Ramos (cell line): ENCODE data around the gene SIX1.

Experiments
- in situ Hi-C: fragments of 300-500 bp; cut with MboI; formaldehyde crosslinking; loops from one replicate; pipeline ENCODE4 v1.14.3; 2022; ENCODE audit warnings: low sequenced_read_pairs; ENCODE audit not compliant: unreplicated experiment

Gene SIX1

GRCh38 chr14:60648934-60649874 lies at the start of gene SIX1:
Gene SIX1, minus strand, starts transcription at chr14:60649477. Its CDS starts 288 bp downstream, at chr14:60649189.
- in situ Hi-C loops: no loop called here

- in situ Hi-C loops: no loop called here
Observed at GRCh38 chr14:60695327-60695726, 46.0 kb upstream of the SIX1 start.

- in situ Hi-C loops: no loop called here
Observed at GRCh38 chr14:60691383-60692113, 42.3 kb upstream of the SIX1 start.

GRCh38 chr14:60686865-60687264 lies 37.6 kb upstream of the SIX1 start:
- in situ Hi-C loops: no loop called here

GRCh38 chr14:60684203-60684602 lies 34.9 kb upstream of the SIX1 start:
- in situ Hi-C loops: no loop called here

GRCh38 chr14:60681271-60681670 lies 32.0 kb upstream of the SIX1 start:
- in situ Hi-C loops: no loop called here

GRCh38 chr14:60680511-60680910 lies 31.2 kb upstream of the SIX1 start:
- in situ Hi-C loops: no loop called here

GRCh38 chr14:60679566-60680258 lies 30.4 kb upstream of the SIX1 start:
- in situ Hi-C loops: no loop called here

- in situ Hi-C loops: no loop called here
Observed at GRCh38 chr14:60677701-60678100, 28.4 kb upstream of the SIX1 start.

GRCh38 chr14:60670989-60671388 lies 21.7 kb upstream of the SIX1 start:
- in situ Hi-C loops: no loop called here

GRCh38 chr14:60668431-60669112 lies 19.3 kb upstream of the SIX1 start:
- in situ Hi-C loops: no loop called here

- in situ Hi-C loops: no loop called here
Observed at GRCh38 chr14:60665177-60665550, 15.9 kb upstream of the SIX1 start.

- in situ Hi-C loops: no loop called here
Observed at GRCh38 chr14:60662982-60663381, 13.7 kb upstream of the SIX1 start.

- in situ Hi-C loops: no loop called here
Observed at GRCh38 chr14:60661721-60662120, 12.4 kb upstream of the SIX1 start.

- in situ Hi-C loops: no loop called here
Observed at GRCh38 chr14:60658909-60659585, 9.8 kb upstream of the SIX1 start.

GRCh38 chr14:60658211-60658690 lies 9.0 kb upstream of the SIX1 start:
- in situ Hi-C loops: no loop called here

- in situ Hi-C loops: no loop called here
Observed at GRCh38 chr14:60657456-60658210, 8.4 kb upstream of the SIX1 start.

GRCh38 chr14:60656686-60657455 lies 7.6 kb upstream of the SIX1 start:
- in situ Hi-C loops: no loop called here
